A673 (cell line): ENCODE results near the gene LAMA5.

ENCODE experiments used
- CTCF ChIP-seq: fragments of 300-800, 200-600 bp; sonication (generic); conservative IDR thresholded peaks from 2 replicates; pipeline ENCODE4 v1.5.1; 2017; ENCODE audit warnings: low read depth, mild to moderate bottlenecking, antibody characterized with exemption, low read length, moderate library complexity, mixed read lengths
- EZH2 ChIP-seq: fragments of 200-600 bp; sonication (generic); IDR thresholded peaks from 2 replicates; pipeline ENCODE4 v1.6.1; 2017; ENCODE audit warnings: borderline replicate concordance, low read depth, mild to moderate bottlenecking, mixed read lengths, antibody characterized with exemption, low read length; ENCODE audit not compliant: poor library complexity, severe bottlenecking

GRCh38 chr20:62273416-62273815 is 93.7 kb downstream of the LAMA5 start:
- TF ChIP-seq CTCF (no peak), EZH2 (no peak)
